ENCODE data around the gene COX5A.

COX5A gene

GRCh38 chr15:74977599-74977998, 39.7 kb upstream of the COX5A start:
- no peak for DNase-seq (ENCODE audit: extremely low read depth, insufficient read length)
- Histone ChIP-seq H3K4me3 (replicated peaks; ENCODE audit: low read depth, low read length) (no peak overlapping the region), H3K36me3 (ENCODE audit: control insufficient read depth, insufficient read depth, low read length) (no peaks in the 10 kb centered on the region), H3K27me3 (replicated peaks; ENCODE audit: control insufficient read depth, insufficient read depth, low read length) (no peaks in the 10 kb centered on the region)
- TF ChIP-seq CTCF (IDR thresholded peaks at IDR 0.05; ENCODE audit: insufficient read depth, low read length, poor library complexity, severe bottlenecking) = no peak

- Histone ChIP-seq H3K4me3 (replicated peaks; ENCODE audit: low read depth, low read length) (no peak overlapping the region), H3K36me3 (ENCODE audit: control insufficient read depth, insufficient read depth, low read length) (no peaks in the 10 kb centered on the region), H3K27me3 (replicated peaks; ENCODE audit: control insufficient read depth, insufficient read depth, low read length) (no peaks in the 10 kb centered on the region)
- no peak for TF ChIP-seq CTCF (IDR thresholded peaks at IDR 0.05; ENCODE audit: insufficient read depth, low read length, poor library complexity, severe bottlenecking)
- no peak for DNase-seq (ENCODE audit: extremely low read depth, insufficient read length)
Observed at GRCh38 chr15:74976159-74976558, 38.3 kb upstream of the COX5A start.

GRCh38 chr15:74967670-74968069, 29.8 kb upstream of the COX5A start:
- no peak for DNase-seq (ENCODE audit: extremely low read depth, insufficient read length)
- no peaks in the 10 kb centered on the region; the same call in 1 of the 2 replicates for H3K27me3 ChIP-seq (replicated peaks; ENCODE audit: control insufficient read depth, insufficient read depth, low read length)
- no peak overlapping the region for H3K4me3 ChIP-seq (replicated peaks; ENCODE audit: low read depth, low read length)
- TF ChIP-seq CTCF (IDR thresholded peaks at IDR 0.05; ENCODE audit: insufficient read depth, low read length, poor library complexity, severe bottlenecking) = no peak
- no peaks in the 10 kb centered on the region for H3K36me3 ChIP-seq (ENCODE audit: control insufficient read depth, insufficient read depth, low read length)

- H3K36me3 ChIP-seq (ENCODE audit: control insufficient read depth, insufficient read depth, low read length) = no peaks in the 10 kb centered on the region
- H3K27me3 ChIP-seq (replicated peaks; ENCODE audit: control insufficient read depth, insufficient read depth, low read length) = no peaks in the 10 kb centered on the region; the same call in 1 of the 2 replicates
- H3K4me3 ChIP-seq (replicated peaks; ENCODE audit: low read depth, low read length) = no peak overlapping the region
- no peak for TF ChIP-seq CTCF (IDR thresholded peaks at IDR 0.05; ENCODE audit: insufficient read depth, low read length, poor library complexity, severe bottlenecking)
- no peak for DNase-seq (ENCODE audit: extremely low read depth, insufficient read length)
Observed at GRCh38 chr15:74964794-74965193, 26.9 kb upstream of the COX5A start.

- Histone ChIP-seq H3K4me3 (replicated peaks; ENCODE audit: low read depth, low read length) (no peak overlapping the region), H3K36me3 (ENCODE audit: control insufficient read depth, insufficient read depth, low read length) (no peaks in the 10 kb centered on the region), H3K27me3 (replicated peaks; ENCODE audit: control insufficient read depth, insufficient read depth, low read length) (peaks cover 4% of the 10 kb centered on the region)
- TF ChIP-seq CTCF (IDR thresholded peaks at IDR 0.05; ENCODE audit: insufficient read depth, low read length, poor library complexity, severe bottlenecking) = no peak
- no peak for DNase-seq (ENCODE audit: extremely low read depth, insufficient read length)
Observed at GRCh38 chr15:74963213-74963612, 25.3 kb upstream of the COX5A start.

GRCh38 chr15:74962671-74963070, 24.8 kb upstream of the COX5A start:
- Histone ChIP-seq H3K27me3 (replicated peaks; ENCODE audit: control insufficient read depth, insufficient read depth, low read length) (peaks cover 4% of the 10 kb centered on the region), H3K36me3 (ENCODE audit: control insufficient read depth, insufficient read depth, low read length) (no peaks in the 10 kb centered on the region), H3K4me3 (replicated peaks; ENCODE audit: low read depth, low read length) (no peak overlapping the region)
- no peak for TF ChIP-seq CTCF (IDR thresholded peaks at IDR 0.05; ENCODE audit: insufficient read depth, low read length, poor library complexity, severe bottlenecking)
- DNase-seq (ENCODE audit: extremely low read depth, insufficient read length) = no peak
